HG03442 (cell line): ENCODE results near the gene SGPP1.
A peak's percentile ranks its signal among the peaks of the same experiment; 100 is the strongest.
"Not testable (repeated sequence)": the region's sequence is repeated elsewhere in the genome, so short reads cannot be mapped to it uniquely, and the experiment has no call there.

Experiments used
- ATAC-seq: cut with Tn5 transposase; IDR thresholded peaks from one replicate; pipeline ENCODE4 v1.9.1; 2021; ENCODE audit warnings: mild to moderate bottlenecking, moderate library complexity; ENCODE audit not compliant: unreplicated experiment

Gene SGPP1

GRCh38 chr14:63727231-63727735 is 582 bp downstream of the SGPP1 start:
- ATAC-seq: peak; percentile 34

- no peak for ATAC-seq
Measured at GRCh38 chr14:63726499-63726898, 1.4 kb downstream of the SGPP1 start.

- no peak for ATAC-seq
Measured at GRCh38 chr14:63725786-63726460, 1.9 kb downstream of the SGPP1 start.

- ATAC-seq: no peak
Measured at GRCh38 chr14:63717702-63718101, 10.2 kb downstream of the SGPP1 start.

- no peak for ATAC-seq
Measured at GRCh38 chr14:63715360-63715759, 12.5 kb downstream of the SGPP1 start.

GRCh38 chr14:63713764-63714163 is 14.1 kb downstream of the SGPP1 start:
- ATAC-seq: no peak

- no peak for ATAC-seq
Measured at GRCh38 chr14:63713058-63713457, 14.8 kb downstream of the SGPP1 start.

- ATAC-seq: no peak
Measured at GRCh38 chr14:63712123-63712522, 15.7 kb downstream of the SGPP1 start.

- no peak for ATAC-seq
Measured at GRCh38 chr14:63710497-63710896, 17.4 kb downstream of the SGPP1 start.

- ATAC-seq: no peak
Measured at GRCh38 chr14:63709589-63709988, 18.3 kb downstream of the SGPP1 start.

GRCh38 chr14:63707216-63707615 is 20.6 kb downstream of the SGPP1 start:
- ATAC-seq: no peak

- ATAC-seq: no peak
Measured at GRCh38 chr14:63705561-63706070, 22.2 kb downstream of the SGPP1 start.

GRCh38 chr14:63702530-63702929 is 25.3 kb downstream of the SGPP1 start:
- not testable (repeated sequence) for ATAC-seq

- ATAC-seq: no peak
Measured at GRCh38 chr14:63701606-63702299, 26.1 kb downstream of the SGPP1 start.

- ATAC-seq: no peak
Measured at GRCh38 chr14:63692310-63693020, 35.4 kb downstream of the SGPP1 start.

GRCh38 chr14:63689132-63689531 is 38.7 kb downstream of the SGPP1 start:
- ATAC-seq: no peak

- no peak for ATAC-seq
Measured at GRCh38 chr14:63686926-63687325, 40.9 kb downstream of the SGPP1 start.

- no peak for ATAC-seq
Measured at GRCh38 chr14:63685401-63685800, 42.5 kb downstream of the SGPP1 start.

- no peak for ATAC-seq
Measured at GRCh38 chr14:63682727-63683593, 44.9 kb downstream of the SGPP1 start.

- no peak for ATAC-seq
Measured at GRCh38 chr14:63678536-63678935, 49.3 kb downstream of the SGPP1 start.
